WTC11 (cell line): Measurements from ENCODE around the gene TP73. TPM values are rescaled to one million over a fixed set of nuclear protein-coding genes. Genes with fewer than 3 reads are reported as not detected.
"Not testable (repeated sequence)": the region's sequence is repeated elsewhere in the genome, so short reads cannot be mapped to it uniquely, and the experiment has no call there.

Experiments
- ATAC-seq: fragments of 200-7000 bp; cut with Tn5 transposase; 2 replicates; pipeline ENCODE4 v1.10.0; 2021; ENCODE audit warnings: mild to moderate bottlenecking, moderate library complexity
- CTCF ChIA-PET: fragments of 300-600 bp; sonication (Branson Sonifier 250); formaldehyde crosslinking; loops from one replicate; lab custom pipeline; 2021; ENCODE audit warnings: antibody characterized with exemption; lab: Charles Lee
- POLR2A ChIA-PET: fragments of 350-600 bp; sonication (Branson Sonifier 250); formaldehyde crosslinking; loops from one replicate; lab custom pipeline; 2021; ENCODE audit warnings: antibody characterized with exemption; lab: Charles Lee
- DNase-seq: peaks from one replicate; pipeline ENCODE4 v3.0.0; 2021; ENCODE audit warnings: low spot score
- H3K27ac Mint-ChIP-seq: 2 replicates; pipeline ENCODE4 v1.8.0; 2021; ENCODE audit warnings: mixed read lengths
- H3K27me3 Mint-ChIP-seq: 2 replicates; pipeline ENCODE4 v1.8.0; 2021; ENCODE audit warnings: low read depth, mild to moderate bottlenecking, moderate library complexity, mixed read lengths
- H3K36me3 Mint-ChIP-seq: 2 replicates; pipeline ENCODE4 v1.8.0; 2021; ENCODE audit warnings: mixed read lengths
- H3K4me1 Mint-ChIP-seq: 2 replicates; pipeline ENCODE4 v1.8.0; 2022; ENCODE audit warnings: mixed read lengths
- H3K4me3 Mint-ChIP-seq: 2 replicates; pipeline ENCODE4 v1.8.0; 2021; ENCODE audit warnings: mild to moderate bottlenecking, moderate library complexity, mixed read lengths
- H3K9me3 Mint-ChIP-seq: 2 replicates; pipeline ENCODE4 v1.8.0; 2021; ENCODE audit warnings: mixed read lengths
- AFF4 ChIP-seq: sonication (generic); formaldehyde crosslinking; IDR thresholded peaks from 2 replicates; pipeline ENCODE4 v1.8.1; 2023; ENCODE audit warnings: mild to moderate bottlenecking, missing genetic modification reagents, borderline replicate concordance
- ATF1 ChIP-seq: sonication (generic); formaldehyde crosslinking; IDR thresholded peaks from 2 replicates; pipeline ENCODE4 v1.8.1; 2023; ENCODE audit warnings: mild to moderate bottlenecking, moderate library complexity, missing genetic modification reagents
- ATF2 ChIP-seq: sonication (generic); formaldehyde crosslinking; IDR thresholded peaks from 2 replicates; pipeline ENCODE4 v1.8.1; 2022; ENCODE audit warnings: low read depth, missing genetic modification reagents, borderline replicate concordance
- ATF6 ChIP-seq: sonication (generic); formaldehyde crosslinking; IDR thresholded peaks from 2 replicates; pipeline ENCODE4 v1.8.1; 2023; ENCODE audit warnings: mild to moderate bottlenecking, missing genetic modification reagents
- CDX4 ChIP-seq: fragments of 250-450 bp; sonication (Bioruptor Pico); IDR thresholded peaks from 2 replicates; pipeline ENCODE4 v1.9.0; 2021; ENCODE audit warnings: moderate library complexity, mild to moderate bottlenecking, inconsistent platforms, borderline replicate concordance
- CTCF ChIP-seq: fragments of 200-600 bp; IDR thresholded peaks from 2 replicates; pipeline ENCODE4 v1.8.0; 2022; ENCODE audit warnings: antibody characterized with exemption
- E2F5 ChIP-seq: sonication (generic); formaldehyde crosslinking; IDR thresholded peaks from 2 replicates; pipeline ENCODE4 v1.8.1; 2022; ENCODE audit warnings: mild to moderate bottlenecking, moderate library complexity, missing genetic modification reagents
- ELF4 ChIP-seq: sonication (generic); formaldehyde crosslinking; IDR thresholded peaks from 2 replicates; pipeline ENCODE4 v1.8.1; 2022; ENCODE audit warnings: low read depth, mild to moderate bottlenecking, moderate library complexity, missing genetic modification reagents
- ESRRA ChIP-seq: sonication (generic); formaldehyde crosslinking; IDR thresholded peaks from 2 replicates; pipeline ENCODE4 v1.8.1; 2022; ENCODE audit warnings: mild to moderate bottlenecking, missing genetic modification reagents, borderline replicate concordance
- FOXK1 ChIP-seq: sonication (generic); formaldehyde crosslinking; IDR thresholded peaks from 2 replicates; pipeline ENCODE4 v1.8.0; 2022; ENCODE audit warnings: mild to moderate bottlenecking, moderate library complexity, missing genetic modification reagents
- HMGA2 ChIP-seq: fragments of 250-450 bp; sonication (Bioruptor Pico); IDR thresholded peaks from 2 replicates; pipeline ENCODE4 v1.4.0; 2021; ENCODE audit warnings: mild to moderate bottlenecking, moderate library complexity
- NR3C1 ChIP-seq: sonication (generic); formaldehyde crosslinking; conservative IDR thresholded peaks from 2 replicates; pipeline ENCODE4 v1.8.1; 2023; ENCODE audit warnings: low read depth, mild to moderate bottlenecking, missing genetic modification reagents
- PRRX2 ChIP-seq: fragments of 250-450 bp; sonication (Bioruptor Pico); IDR thresholded peaks from 2 replicates; pipeline ENCODE4 v1.8.0; 2021; ENCODE audit warnings: mild to moderate bottlenecking
- ZNF121 ChIP-seq: sonication (generic); formaldehyde crosslinking; IDR thresholded peaks from 2 replicates; pipeline ENCODE4 v1.8.0; 2023; ENCODE audit warnings: missing genetic modification reagents
- ZNF232 ChIP-seq: sonication (generic); formaldehyde crosslinking; IDR thresholded peaks from 2 replicates; pipeline ENCODE4 v1.8.0; 2022; ENCODE audit warnings: mild to moderate bottlenecking, missing genetic modification reagents
- ZNF425 ChIP-seq: fragments of 250-450 bp; sonication (Bioruptor Pico); conservative IDR thresholded peaks from 2 replicates; pipeline ENCODE4 v1.9.0; 2021; ENCODE audit warnings: mild to moderate bottlenecking
- total RNA-seq: library from RNA; stranded (reverse); gene quantifications from 3 replicates; pipeline ENCODE4 v1.2.3, GENCODE V29; 2021

TP73 gene
- total RNA-seq, 1 experiment from 2014 or later, result 5.7 TPM

GRCh38 chr1:3621151-3621671, 31.1 kb upstream of the TP73 start:
- POLR2A ChIA-PET, result interaction anchor here (0.6 kb wide), 1 partner anchor 1196 kb away, joined by 3 read pairs; no protein-coding TSS in a partner anchor
- not testable (repeated sequence) for H3K9me3 Mint-ChIP-seq, H3K27me3 Mint-ChIP-seq, H3K4me3 Mint-ChIP-seq, H3K36me3 Mint-ChIP-seq, H3K27ac Mint-ChIP-seq, DNase-seq, ATAC-seq
- peak; percentile 55 for TF ChIP-seq CTCF
- CTCF ChIA-PET, result interaction anchor here (0.9 to 4.2 kb wide), 15 partner anchors 11 to 168 kb away, joined by 3 to 86 read pairs (median 4); partner anchors contain the start of gene MEGF6
- peaks cover 20% of the 10 kb centered on the region for H3K4me1 Mint-ChIP-seq

GRCh38 chr1:3622102-3622501, 30.2 kb upstream of the TP73 start:
- ChIA-PET CTCF (interaction anchor here (1.2 to 4.2 kb wide), 9 partner anchors 30 to 169 kb away, joined by 3 to 86 read pairs (median 10); no protein-coding TSS in a partner anchor), POLR2A (interaction anchor here (0.6 kb wide), 1 partner anchor 1197 kb away, joined by 3 read pairs; no protein-coding TSS in a partner anchor)
- not testable (repeated sequence) for H3K27ac Mint-ChIP-seq, H3K27me3 Mint-ChIP-seq, ATAC-seq, DNase-seq, H3K36me3 Mint-ChIP-seq, H3K9me3 Mint-ChIP-seq
- peak overlapping the region; percentile 36; the same call in 1 of the 2 replicates for H3K4me3 Mint-ChIP-seq
- H3K4me1 Mint-ChIP-seq, result peaks cover 20% of the 10 kb centered on the region

- Mint-ChIP-seq H3K27me3 (peaks cover 6% of the 10 kb centered on the region), H3K9me3 (no peaks in the 10 kb centered on the region), H3K27ac (peak overlapping the region; percentile 28; the same call in 1 of the 2 replicates)
Measured at GRCh38 chr1:3623441-3624199, 28.7 kb upstream of the TP73 start.

More at GRCh38 chr1:3623441-3624199, 28.7 kb upstream of the TP73 start:
- DNase-seq, result no peak
- Mint-ChIP-seq H3K4me1 (peaks cover 18% of the 10 kb centered on the region), H3K4me3 (peak overlapping the region; percentile 90), H3K36me3 (peaks cover 10% of the 10 kb centered on the region)
- ChIA-PET POLR2A (no interaction called here), CTCF (interaction anchor here (0.5 to 4.2 kb wide), 14 partner anchors 9 to 170 kb away, joined by 3 to 37 read pairs (median 4); no protein-coding TSS in a partner anchor)
- TF ChIP-seq ZNF121 (CRISPR knock-in tag) (no peak), ATF1 (CRISPR knock-in tag) (no peak), ZNF232 (CRISPR knock-in tag) (no peak), ELF4 (no peak), ATF6 (no peak), ESRRA (CRISPR knock-in tag) (no peak), PRRX2 (CRISPR knock-in tag) (no peak), FOXK1 (no peak), ZNF425 (CRISPR knock-in tag) (no peak), ATF2 (CRISPR knock-in tag) (no peak), CDX4 (CRISPR knock-in tag) (no peak), HMGA2 (CRISPR knock-in tag) (no peak), E2F5 (CRISPR knock-in tag) (no peak), AFF4 (CRISPR knock-in tag) (no peak), NR3C1 (CRISPR knock-in tag) (no peak)
- no peak for ATAC-seq
